Mucosa of rectum (tissue), 2 donors: ENCODE data around the gene TIMM8B.

Source experiments
- H3K27ac ChIP-seq, 2 donors: one replicate each; pipeline ENCODE4 v1.7.0; 2013; ENCODE audit warnings: inconsistent platforms in 2 of 2, low read depth in 2 of 2, low read length in 2 of 2
- H3K27me3 ChIP-seq, 2 donors: one replicate each; pipeline ENCODE4 v1.7.0; 2013; ENCODE audit warnings: low read length in 2 of 2; ENCODE audit not compliant: control insufficient read depth in 2 of 2, insufficient read depth in 2 of 2
- H3K36me3 ChIP-seq, 2 donors: one replicate each; pipeline ENCODE4 v1.7.0; 2013; ENCODE audit warnings: low read length in 2 of 2; ENCODE audit not compliant: control insufficient read depth in 2 of 2, insufficient read depth in 2 of 2
- H3K4me1 ChIP-seq, 2 donors: one replicate each; pipeline ENCODE4 v1.7.0; 2013; ENCODE audit warnings: low read length in 2 of 2, mild to moderate bottlenecking in 1 of 2; ENCODE audit not compliant: control insufficient read depth in 2 of 2, insufficient read depth in 2 of 2
- H3K4me3 ChIP-seq, 2 donors: one replicate each; pipeline ENCODE4 v1.7.0; 2013; ENCODE audit warnings: low read length in 2 of 2
- H3K9ac ChIP-seq, 2 donors: one replicate each; pipeline ENCODE4 v1.7.0; 2013; ENCODE audit warnings: low read length in 2 of 2, low read depth in 1 of 2, mild to moderate bottlenecking in 1 of 2
- H3K9me3 ChIP-seq, 2 donors: one replicate each; pipeline ENCODE4 v1.7.0; 2013; ENCODE audit warnings: low read length in 2 of 2; ENCODE audit not compliant: control insufficient read depth in 2 of 2
- donor health status: healthy.
- donor health status: Normal muscosa, but diverticular disease.

Gene TIMM8B

GRCh38 chr11:112086422-112087191 lies at the start of gene TIMM8B, which contains the start of gene SDHD:
Gene TIMM8B, minus strand, starts transcription at chr11:112086756. Its CDS starts 33 bp downstream, at chr11:112086723.
Gene SDHD, plus strand, starts transcription at chr11:112086873. Its CDS starts 35 bp downstream, at chr11:112086908.
- no peaks in the 10 kb centered on the region for H3K27me3 ChIP-seq
- peaks cover 57 to 64% of the 10 kb centered on the region in 2 donors for H3K36me3 ChIP-seq
- H3K4me3 ChIP-seq = peak within 1 kb of the TSS; percentile 84 to 98
- H3K9me3 ChIP-seq = no peaks in the 10 kb centered on the region
- H3K9ac ChIP-seq = peak within 1 kb of the TSS; percentile 76 to 84
- peaks cover 23 to 24% of the 10 kb centered on the region in 2 donors for H3K4me1 ChIP-seq
- H3K27ac ChIP-seq = peak within 1 kb of the TSS; percentile 68 to 82

GRCh38 chr11:112134473-112134872 lies 47.9 kb upstream of the TIMM8B start:
- H3K27ac ChIP-seq = peak overlapping the region; percentile 52 to 90
- H3K36me3 ChIP-seq = no peaks in the 10 kb centered on the region
- H3K27me3 ChIP-seq = no peaks in the 10 kb centered on the region
- H3K4me1 ChIP-seq = peaks cover 29 to 41% of the 10 kb centered on the region in 2 donors
- no peaks in the 10 kb centered on the region for H3K9me3 ChIP-seq
- H3K9ac ChIP-seq = no peak overlapping the region
- H3K4me3 ChIP-seq = no peak overlapping the region

- Histone ChIP-seq H3K27ac (peak overlapping the region; percentile 90 to 91), H3K9me3 (no peaks in the 10 kb centered on the region), H3K9ac (peak overlapping the region in 1 of 2 donors; percentile 15)
Measured at GRCh38 chr11:112132737-112133136, 46.2 kb upstream of the TIMM8B start.

GRCh38 chr11:112129656-112130055 lies 43.1 kb upstream of the TIMM8B start:
- Histone ChIP-seq H3K4me1 (peaks cover 37 to 54% of the 10 kb centered on the region in 2 donors), H3K9me3 (no peaks in the 10 kb centered on the region), H3K27me3 (no peaks in the 10 kb centered on the region), H3K9ac (no peak overlapping the region), H3K36me3 (no peaks in the 10 kb centered on the region), H3K27ac (peak overlapping the region; percentile 34 to 43), H3K4me3 (no peak overlapping the region)

More at GRCh38 chr11:112132737-112133136, 46.2 kb upstream of the TIMM8B start:
- Histone ChIP-seq H3K4me3 (peak overlapping the region in 1 of 2 donors; percentile 20), H3K36me3 (no peaks in the 10 kb centered on the region), H3K4me1 (peaks cover 37 to 54% of the 10 kb centered on the region in 2 donors), H3K27me3 (no peaks in the 10 kb centered on the region)

GRCh38 chr11:112128483-112129121 lies 42.0 kb upstream of the TIMM8B start:
- Histone ChIP-seq H3K4me1 (peaks cover 37 to 48% of the 10 kb centered on the region in 2 donors), H3K27ac (peak overlapping the region; percentile 62 to 68), H3K9ac (no peak overlapping the region), H3K27me3 (no peaks in the 10 kb centered on the region), H3K4me3 (no peak overlapping the region), H3K36me3 (no peaks in the 10 kb centered on the region), H3K9me3 (no peaks in the 10 kb centered on the region)

GRCh38 chr11:112127056-112127455 lies 40.5 kb upstream of the TIMM8B start:
- Histone ChIP-seq H3K4me3 (no peak overlapping the region), H3K4me1 (peaks cover 25 to 33% of the 10 kb centered on the region in 2 donors), H3K36me3 (peaks cover 0 to under 1% of the 10 kb centered on the region in 2 donors), H3K27me3 (no peaks in the 10 kb centered on the region), H3K9ac (no peak overlapping the region), H3K27ac (no peak overlapping the region), H3K9me3 (no peaks in the 10 kb centered on the region)

- Histone ChIP-seq H3K27ac (no peak overlapping the region), H3K4me3 (no peak overlapping the region), H3K36me3 (peaks cover 0 to 2% of the 10 kb centered on the region in 2 donors), H3K27me3 (no peaks in the 10 kb centered on the region), H3K9ac (no peak overlapping the region), H3K4me1 (peaks cover 0 to under 1% of the 10 kb centered on the region in 2 donors), H3K9me3 (no peaks in the 10 kb centered on the region)
Measured at GRCh38 chr11:112123129-112123528, 36.6 kb upstream of the TIMM8B start.

- H3K4me3 ChIP-seq = no peak overlapping the region
- no peaks in the 10 kb centered on the region for H3K27me3 ChIP-seq
- no peak overlapping the region for H3K27ac ChIP-seq
- no peaks in the 10 kb centered on the region for H3K9me3 ChIP-seq
- no peak overlapping the region for H3K9ac ChIP-seq
- H3K36me3 ChIP-seq = peaks cover 0 to 2% of the 10 kb centered on the region in 2 donors
- no peaks in the 10 kb centered on the region for H3K4me1 ChIP-seq
Measured at GRCh38 chr11:112121981-112122615, 35.5 kb upstream of the TIMM8B start.

GRCh38 chr11:112118176-112118575 lies 31.6 kb upstream of the TIMM8B start:
- Histone ChIP-seq H3K4me1 (peaks cover 0 to 4% of the 10 kb centered on the region in 2 donors), H3K27ac (no peak overlapping the region), H3K9me3 (no peaks in the 10 kb centered on the region), H3K9ac (no peak overlapping the region), H3K4me3 (no peak overlapping the region), H3K36me3 (peaks cover 0 to 2% of the 10 kb centered on the region in 2 donors), H3K27me3 (no peaks in the 10 kb centered on the region)

- H3K27me3 ChIP-seq = no peaks in the 10 kb centered on the region
- H3K36me3 ChIP-seq = no peaks in the 10 kb centered on the region
- no peak overlapping the region for H3K9ac ChIP-seq
Measured at GRCh38 chr11:112115386-112115785, 28.8 kb upstream of the TIMM8B start.

More at GRCh38 chr11:112115386-112115785, 28.8 kb upstream of the TIMM8B start:
- H3K27ac ChIP-seq = no peak overlapping the region
- H3K4me3 ChIP-seq = no peak overlapping the region
- H3K9me3 ChIP-seq = no peaks in the 10 kb centered on the region
- peaks cover 0 to 4% of the 10 kb centered on the region in 2 donors for H3K4me1 ChIP-seq
